HK-2 (cell line): ENCODE data around the gene BNIP3.
"Not testable (repeated sequence)": the region's sequence is repeated elsewhere in the genome, so short reads cannot be mapped to it uniquely, and the experiment has no call there.

ENCODE experiments used
- DNase-seq: peaks from one replicate; pipeline ENCODE4 v3.0.0-alpha.2; 2018; ENCODE audit not compliant: unreplicated experiment

The BNIP3 gene

GRCh38 chr10:131977323-131978096 lies 4.2 kb downstream of the BNIP3 start:
- peak; percentile 41 for DNase-seq

- no peak for DNase-seq
Measured at GRCh38 chr10:131975796-131976195, 5.9 kb downstream of the BNIP3 start.

- DNase-seq = no peak
Measured at GRCh38 chr10:131975003-131975402, 6.7 kb downstream of the BNIP3 start.

GRCh38 chr10:131974034-131974817 lies 7.5 kb downstream of the BNIP3 start:
- no peak for DNase-seq

GRCh38 chr10:131973160-131973951 lies 8.4 kb downstream of the BNIP3 start:
- DNase-seq = no peak

- DNase-seq = peak; percentile 51
Measured at GRCh38 chr10:131972474-131973071, 9.2 kb downstream of the BNIP3 start.

GRCh38 chr10:131971591-131971990 lies 10.1 kb downstream of the BNIP3 start:
- DNase-seq = no peak

GRCh38 chr10:131970946-131971345 lies 10.8 kb downstream of the BNIP3 start:
- no peak for DNase-seq

GRCh38 chr10:131968949-131969348 lies 12.8 kb downstream of the BNIP3 start:
- DNase-seq = no peak

GRCh38 chr10:131964298-131964697 lies 17.4 kb downstream of the BNIP3 start:
- DNase-seq = no peak

- no peak for DNase-seq
Measured at GRCh38 chr10:131963811-131964210, 17.9 kb downstream of the BNIP3 start.

- DNase-seq = no peak
Measured at GRCh38 chr10:131963350-131963749, 18.4 kb downstream of the BNIP3 start.

GRCh38 chr10:131961777-131962662 lies 19.7 kb downstream of the BNIP3 start:
- DNase-seq = no peak

- DNase-seq = no peak
Measured at GRCh38 chr10:131961047-131961776, 20.5 kb downstream of the BNIP3 start.

GRCh38 chr10:131960631-131961046 lies 21.1 kb downstream of the BNIP3 start:
- no peak for DNase-seq

- DNase-seq = no peak
Measured at GRCh38 chr10:131959841-131960240, 21.9 kb downstream of the BNIP3 start.

GRCh38 chr10:131955591-131956340 lies 26.0 kb downstream of the BNIP3 start:
- no peak for DNase-seq

- DNase-seq = no peak
Measured at GRCh38 chr10:131954356-131954965, 27.3 kb downstream of the BNIP3 start.

- not testable (repeated sequence) for DNase-seq
Measured at GRCh38 chr10:131949908-131950307, 31.8 kb downstream of the BNIP3 start.
